PFSK-1 (cell line): ENCODE data around the gene KIF22. TPM values are rescaled to one million over a fixed set of nuclear protein-coding genes. Genes with fewer than 3 reads are reported as not detected.

ENCODE experiments used
- FOXP2 ChIP-seq: optimal IDR thresholded peaks from 2 replicates; pipeline ENCODE3; 2011; ENCODE audit warnings: borderline replicate concordance, control low read depth, inconsistent platforms; ENCODE audit not compliant: insufficient read depth; ENCODE audit errors: extremely low read length, extremely low read depth
- POLR2AphosphoS5 ChIP-seq: IDR thresholded peaks from 2 replicates; pipeline ENCODE4 v1.6.1; 2012; ENCODE audit warnings: low read depth, mild to moderate bottlenecking, control low read depth, low read length, moderate library complexity
- SIN3A ChIP-seq: IDR thresholded peaks from 2 replicates; pipeline ENCODE4 v1.6.1; 2012; ENCODE audit warnings: mild to moderate bottlenecking, low read length, moderate library complexity, borderline replicate concordance; ENCODE audit not compliant: insufficient read depth
- TAF1 ChIP-seq: IDR thresholded peaks from 2 replicates; pipeline ENCODE4 v1.6.1; 2012; ENCODE audit warnings: low read length, control low read depth, borderline replicate concordance; ENCODE audit not compliant: insufficient read depth
- polyA plus RNA-seq: library from polyadenylated mRNA; unstranded; fragments of >200 nt; gene quantifications from one replicate; pipeline ENCODE4 v1.2.1, GENCODE V29; 2012; ENCODE audit warnings: low read depth, missing spikeins; ENCODE audit not compliant: insufficient read length
- TF ChIP-seq, protein P1 (sequence below), 2 experiments: IDR thresholded peaks; 2 replicates each; pipeline versions ENCODE4 v1.6.1 to v1.8.0; 2011 to 2012; ENCODE audit warnings: low read depth in 2 of 2, low read length in 2 of 2, control low read depth in 1 of 2, inconsistent platforms in 1 of 2, mild to moderate bottlenecking in 1 of 2, moderate library complexity in 1 of 2; ENCODE audit not compliant: insufficient read depth in 1 of 2

Gene KIF22
- polyA plus RNA-seq = 55.1 TPM

DNA sequence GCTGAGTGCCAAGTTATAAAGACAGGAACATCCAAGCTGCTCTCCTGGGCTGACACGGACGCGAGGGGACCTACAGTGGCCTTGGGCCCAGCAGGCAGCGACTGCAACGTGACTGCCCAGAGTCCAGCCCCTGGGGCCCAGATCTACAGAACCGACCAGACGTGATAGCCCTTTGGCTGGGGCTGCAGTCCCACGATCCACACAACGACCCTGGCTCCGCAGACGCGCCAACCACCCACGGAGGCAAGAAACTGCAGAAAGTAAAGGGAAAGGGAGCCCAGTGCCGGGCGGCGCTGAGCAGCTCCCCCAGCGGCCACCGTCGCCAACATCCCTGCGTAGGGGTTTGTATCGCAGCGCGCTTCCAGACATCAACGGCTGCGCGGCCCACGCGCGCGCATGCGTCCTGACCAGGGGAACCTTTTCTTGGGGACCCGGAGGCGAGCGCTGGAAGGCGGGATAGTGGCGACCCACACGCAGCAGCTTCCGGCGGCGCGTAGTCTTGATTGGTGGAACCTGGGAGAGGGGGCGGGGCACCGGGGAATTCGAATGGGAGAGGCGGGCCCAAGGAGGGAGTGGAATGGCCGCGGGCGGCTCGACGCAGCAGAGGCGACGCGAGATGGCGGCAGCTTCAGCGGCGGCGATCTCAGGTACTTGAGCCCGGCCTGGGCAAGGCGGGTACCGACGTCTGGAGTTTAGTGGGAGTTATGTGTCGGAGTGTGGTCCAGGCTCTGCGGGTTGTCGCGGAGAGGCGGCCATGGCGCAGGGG lies at the start of gene KIF22:
Gene KIF22, plus strand, starts transcription at position 569 of the 766 bp plus-strand sequence. Its CDS starts 9 bp downstream, at position 578.
- TF ChIP-seq, protein P1, sequence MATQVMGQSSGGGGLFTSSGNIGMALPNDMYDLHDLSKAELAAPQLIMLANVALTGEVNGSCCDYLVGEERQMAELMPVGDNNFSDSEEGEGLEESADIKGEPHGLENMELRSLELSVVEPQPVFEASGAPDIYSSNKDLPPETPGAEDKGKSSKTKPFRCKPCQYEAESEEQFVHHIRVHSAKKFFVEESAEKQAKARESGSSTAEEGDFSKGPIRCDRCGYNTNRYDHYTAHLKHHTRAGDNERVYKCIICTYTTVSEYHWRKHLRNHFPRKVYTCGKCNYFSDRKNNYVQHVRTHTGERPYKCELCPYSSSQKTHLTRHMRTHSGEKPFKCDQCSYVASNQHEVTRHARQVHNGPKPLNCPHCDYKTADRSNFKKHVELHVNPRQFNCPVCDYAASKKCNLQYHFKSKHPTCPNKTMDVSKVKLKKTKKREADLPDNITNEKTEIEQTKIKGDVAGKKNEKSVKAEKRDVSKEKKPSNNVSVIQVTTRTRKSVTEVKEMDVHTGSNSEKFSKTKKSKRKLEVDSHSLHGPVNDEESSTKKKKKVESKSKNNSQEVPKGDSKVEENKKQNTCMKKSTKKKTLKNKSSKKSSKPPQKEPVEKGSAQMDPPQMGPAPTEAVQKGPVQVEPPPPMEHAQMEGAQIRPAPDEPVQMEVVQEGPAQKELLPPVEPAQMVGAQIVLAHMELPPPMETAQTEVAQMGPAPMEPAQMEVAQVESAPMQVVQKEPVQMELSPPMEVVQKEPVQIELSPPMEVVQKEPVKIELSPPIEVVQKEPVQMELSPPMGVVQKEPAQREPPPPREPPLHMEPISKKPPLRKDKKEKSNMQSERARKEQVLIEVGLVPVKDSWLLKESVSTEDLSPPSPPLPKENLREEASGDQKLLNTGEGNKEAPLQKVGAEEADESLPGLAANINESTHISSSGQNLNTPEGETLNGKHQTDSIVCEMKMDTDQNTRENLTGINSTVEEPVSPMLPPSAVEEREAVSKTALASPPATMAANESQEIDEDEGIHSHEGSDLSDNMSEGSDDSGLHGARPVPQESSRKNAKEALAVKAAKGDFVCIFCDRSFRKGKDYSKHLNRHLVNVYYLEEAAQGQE (IDR thresholded peaks at IDR 0.05; ENCODE audit: insufficient read depth in 1 of 2, low read depth in 2 of 2, low read length in 2 of 2) = peak in 1 of 2 experiments; percentile 39; a peak in 1 of 4 replicates
- TF ChIP-seq SIN3A (peak; percentile 49; the same call in 1 of the 2 replicates), TAF1 (peak; percentile 68), POLR2AphosphoS5 (peak; percentile 69), FOXP2 (peak; percentile 75)

DNA sequence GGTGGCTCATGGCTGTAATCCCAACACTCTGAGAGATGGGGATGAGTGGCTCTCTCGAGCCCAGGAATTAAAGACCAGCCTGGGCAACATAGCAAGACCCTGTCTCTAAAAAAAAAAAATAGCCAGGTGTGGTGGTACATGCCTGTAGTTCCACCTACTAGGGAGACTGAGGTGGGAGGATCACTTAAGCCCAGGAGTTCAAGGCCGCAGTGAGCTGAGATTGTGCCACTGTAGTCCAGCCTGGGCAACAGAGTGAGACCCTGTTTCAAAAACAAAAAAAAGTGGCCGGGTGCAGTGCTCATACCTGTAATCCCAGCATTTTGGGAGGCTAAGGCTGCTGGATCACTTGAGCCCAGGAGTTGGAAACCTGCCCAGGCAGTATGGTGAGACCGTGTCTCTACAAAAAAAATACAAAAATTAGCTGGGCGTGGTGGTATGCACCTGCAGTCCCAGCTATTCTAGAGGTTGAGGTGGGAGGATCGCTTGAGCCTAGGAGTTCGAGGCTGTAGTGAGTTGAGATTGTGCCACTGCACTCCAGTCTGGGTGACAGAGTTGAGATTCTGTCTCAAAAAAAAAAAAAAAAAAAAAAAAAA lies 47.8 kb upstream of the KIF22 start:
- TF ChIP-seq, protein P1 (IDR thresholded peaks at IDR 0.05; ENCODE audit: insufficient read depth in 1 of 2, low read depth in 2 of 2, low read length in 2 of 2) = no peak
- TF ChIP-seq TAF1 (no peak), POLR2AphosphoS5 (no peak), SIN3A (no peak), FOXP2 (no peak)

DNA sequence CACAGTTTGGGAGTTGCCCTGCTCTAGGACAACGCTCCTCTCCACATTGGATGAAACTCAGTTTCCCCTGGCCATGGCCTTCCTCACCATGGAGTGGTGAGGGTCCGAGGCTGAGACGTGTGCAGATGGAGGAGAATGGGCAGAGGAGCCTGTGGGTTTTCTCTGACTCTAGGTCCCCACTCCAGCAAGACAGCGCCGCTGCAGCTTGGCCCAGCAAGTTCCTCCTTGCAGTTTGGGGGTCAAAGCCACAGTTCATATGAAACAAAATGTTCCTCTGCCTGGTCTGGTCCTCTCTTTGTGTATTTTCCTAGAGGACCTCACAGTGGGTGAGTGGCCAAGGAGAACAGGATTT lies 47.1 kb upstream of the KIF22 start:
- TF ChIP-seq TAF1 (no peak), FOXP2 (no peak), SIN3A (no peak), POLR2AphosphoS5 (no peak)
- TF ChIP-seq, protein P1 (IDR thresholded peaks at IDR 0.05; ENCODE audit: insufficient read depth in 1 of 2, low read depth in 2 of 2, low read length in 2 of 2) = no peak

DNA sequence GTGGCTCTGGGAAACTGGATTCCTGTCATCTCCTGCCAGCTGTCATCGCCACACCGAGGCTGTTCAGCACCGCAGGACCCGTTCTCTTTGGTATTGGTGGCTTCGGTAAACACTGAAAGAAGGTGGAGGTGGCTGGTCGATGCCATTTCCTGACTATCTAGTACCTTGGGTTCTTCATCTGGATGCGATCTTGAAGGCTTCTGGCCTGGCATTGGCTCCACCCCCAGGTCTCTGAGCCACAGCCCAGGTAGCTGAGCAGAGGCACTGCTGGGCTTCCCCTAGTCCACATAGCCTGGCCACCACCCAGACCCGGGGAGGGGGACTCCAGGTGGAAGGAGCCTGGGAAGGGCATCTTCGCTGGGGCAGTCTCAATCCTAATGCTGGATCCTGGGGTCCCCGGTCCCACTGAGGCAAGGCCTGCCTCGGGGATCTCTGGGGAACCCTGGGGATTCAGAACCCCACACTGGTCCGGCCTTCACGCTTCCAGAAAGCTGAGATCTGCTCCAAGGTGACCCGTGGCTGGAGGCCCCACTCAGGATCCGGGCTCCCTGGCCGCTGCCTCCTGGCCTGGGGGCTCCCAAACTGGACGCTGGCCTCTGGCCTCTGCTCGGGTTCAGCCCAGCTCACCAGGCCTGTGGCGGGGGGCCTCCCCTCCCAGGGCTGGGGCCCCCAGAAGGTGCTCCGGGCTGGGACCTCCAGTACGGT lies 46.6 kb upstream of the KIF22 start:
- no peak for TF ChIP-seq POLR2AphosphoS5
- no peak for TF ChIP-seq FOXP2
- TF ChIP-seq, protein P1 (IDR thresholded peaks at IDR 0.05; ENCODE audit: insufficient read depth in 1 of 2, low read depth in 2 of 2, low read length in 2 of 2) = no peak
- TF ChIP-seq TAF1 = no peak
- no peak for TF ChIP-seq SIN3A
